Lung (tissue), 4 donors: Measurements from ENCODE around the gene HTR1A. TPM values are rescaled to one million over a fixed set of nuclear protein-coding genes. Genes with fewer than 3 reads are reported as not detected.

Experiments used
- polyA plus RNA-seq, 2 donors: library from polyadenylated mRNA; stranded (reverse); fragments of 200-250 nt; gene quantifications; one replicate each; pipeline ENCODE4 v1.2.1, GENCODE V29; 2013
- total RNA-seq, 2 donors: library from RNA; depleted of rRNA in 1 of 2; stranded (reverse); fragments of >200 nt in 1 of 2; gene quantifications; one replicate each; pipeline ENCODE4 v1.2.1, GENCODE V29; 2014 to 2021
- donor health status: Bipolar disorder and iron deficiency.
- donor health status: healthy.
- donor health status: DM: yes; HTN: yes; CAD: no.

The HTR1A gene
- total and polyA plus RNA-seq, 4 donors: 0.20 TPM; not detected in 3

Other genes starting within 250 kb of the HTR1A start
- gene RNF180, start 203.4 kb upstream of the HTR1A start, total RNA-seq: 10 to 100 TPM; 10.3 to 24.4 TPM
- 1 to 10 TPM; 1.4 to 2.2 TPM for gene RNF180, start 203.4 kb upstream of the HTR1A start, polyA plus RNA-seq